Lower leg skin (tissue), 3 donors: Measurements from ENCODE around the gene SLC12A4.

Experiments
- POLR2A ChIP-seq, 2 donors: fragments of 450-650 bp; IDR thresholded peaks; one replicate each; pipeline ENCODE4 v1.6.1; 2016 to 2017; ENCODE audit warnings: antibody characterized with exemption in 2 of 2, mild to moderate bottlenecking in 1 of 2, moderate library complexity in 1 of 2
- TF ChIP-seq, protein P1 (sequence below), 3 donors: fragments of 450-650 bp; IDR thresholded peaks; one replicate each; pipeline ENCODE4 v1.5.1; 2016; ENCODE audit warnings: antibody characterized with exemption in 3 of 3, mild to moderate bottlenecking in 3 of 3, moderate library complexity in 2 of 3

DNA sequence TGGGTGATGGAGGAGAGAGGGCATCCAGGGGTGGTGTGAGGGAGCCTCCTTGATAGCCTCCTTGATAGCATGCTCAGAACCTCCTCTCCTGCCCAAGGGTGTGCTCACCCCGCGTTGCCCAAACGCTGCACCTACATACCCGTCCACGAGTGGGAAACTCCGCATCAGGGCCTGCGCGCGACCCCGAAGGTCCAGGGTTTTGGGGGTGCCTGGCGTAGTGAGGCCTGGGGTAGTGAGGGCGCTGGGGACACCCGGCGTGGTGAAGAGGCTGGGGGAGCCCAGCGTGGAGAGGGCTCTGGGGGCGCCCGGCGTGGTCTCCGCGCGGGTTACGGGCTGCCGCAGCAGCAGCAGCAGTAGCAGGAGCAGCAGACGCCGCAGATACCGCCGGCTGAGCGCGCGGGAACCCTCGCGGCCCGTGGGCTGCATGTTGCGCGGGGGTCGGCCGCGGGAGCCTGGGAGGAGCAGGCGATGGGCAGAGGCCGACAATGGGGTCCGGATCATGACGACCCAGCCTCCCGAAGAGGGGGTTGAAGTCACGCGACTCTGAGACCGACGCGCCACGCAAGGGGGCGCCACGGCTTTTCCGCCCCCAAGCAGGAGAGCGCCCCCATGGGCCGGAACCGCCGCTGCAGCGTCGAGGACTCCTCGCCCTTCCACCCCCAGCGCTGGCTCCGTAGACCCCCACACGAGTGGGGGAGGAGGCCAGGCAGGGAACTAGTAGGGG, 11.7 kb upstream of the SLC12A4 start, which contains the start of gene DPEP3:
- TF ChIP-seq, protein P1, sequence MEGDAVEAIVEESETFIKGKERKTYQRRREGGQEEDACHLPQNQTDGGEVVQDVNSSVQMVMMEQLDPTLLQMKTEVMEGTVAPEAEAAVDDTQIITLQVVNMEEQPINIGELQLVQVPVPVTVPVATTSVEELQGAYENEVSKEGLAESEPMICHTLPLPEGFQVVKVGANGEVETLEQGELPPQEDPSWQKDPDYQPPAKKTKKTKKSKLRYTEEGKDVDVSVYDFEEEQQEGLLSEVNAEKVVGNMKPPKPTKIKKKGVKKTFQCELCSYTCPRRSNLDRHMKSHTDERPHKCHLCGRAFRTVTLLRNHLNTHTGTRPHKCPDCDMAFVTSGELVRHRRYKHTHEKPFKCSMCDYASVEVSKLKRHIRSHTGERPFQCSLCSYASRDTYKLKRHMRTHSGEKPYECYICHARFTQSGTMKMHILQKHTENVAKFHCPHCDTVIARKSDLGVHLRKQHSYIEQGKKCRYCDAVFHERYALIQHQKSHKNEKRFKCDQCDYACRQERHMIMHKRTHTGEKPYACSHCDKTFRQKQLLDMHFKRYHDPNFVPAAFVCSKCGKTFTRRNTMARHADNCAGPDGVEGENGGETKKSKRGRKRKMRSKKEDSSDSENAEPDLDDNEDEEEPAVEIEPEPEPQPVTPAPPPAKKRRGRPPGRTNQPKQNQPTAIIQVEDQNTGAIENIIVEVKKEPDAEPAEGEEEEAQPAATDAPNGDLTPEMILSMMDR (IDR thresholded peaks at IDR 0.05): no peak
- no peak for TF ChIP-seq POLR2A (IDR thresholded peaks at IDR 0.05)
